ENCODE data around the gene ACTR3. TPM values are rescaled to one million over a fixed set of nuclear protein-coding genes. Genes with fewer than 3 reads are reported as not detected.
A peak's percentile ranks its signal among the peaks of the same experiment; 100 is the strongest.
"Not testable (repeated sequence)": the region's sequence is repeated elsewhere in the genome, so short reads cannot be mapped to it uniquely, and the experiment has no call there.

The ACTR3 gene
- total and polyA plus RNA-seq, 8 donors = 41.6 to 189 (median 97.5) TPM

DNA sequence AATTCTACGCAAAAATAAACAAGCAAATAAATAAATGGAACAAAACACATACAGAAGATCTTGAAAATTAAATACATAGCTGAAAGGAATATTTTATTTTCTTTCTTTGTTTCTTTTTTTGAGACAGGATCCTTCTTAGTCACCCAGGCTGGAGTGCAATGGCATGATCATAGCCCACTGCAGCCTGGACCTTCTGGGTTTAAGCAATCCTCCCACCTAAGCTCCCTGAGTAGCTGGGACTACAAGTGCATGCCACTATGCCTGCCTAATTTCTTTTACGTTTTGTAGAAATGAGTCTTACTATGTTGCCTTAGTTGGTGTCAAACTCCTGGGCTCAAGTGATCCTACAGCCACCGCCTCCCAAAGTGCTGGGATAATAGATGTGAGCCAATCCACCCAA lies 44.6 kb upstream of the ACTR3 start:
- H3K4me3 ChIP-seq = no peak overlapping the region
- intact Hi-C loops (cut with DNase I; ENCODE audit: low total_unique reads) = no loop called here

DNA sequence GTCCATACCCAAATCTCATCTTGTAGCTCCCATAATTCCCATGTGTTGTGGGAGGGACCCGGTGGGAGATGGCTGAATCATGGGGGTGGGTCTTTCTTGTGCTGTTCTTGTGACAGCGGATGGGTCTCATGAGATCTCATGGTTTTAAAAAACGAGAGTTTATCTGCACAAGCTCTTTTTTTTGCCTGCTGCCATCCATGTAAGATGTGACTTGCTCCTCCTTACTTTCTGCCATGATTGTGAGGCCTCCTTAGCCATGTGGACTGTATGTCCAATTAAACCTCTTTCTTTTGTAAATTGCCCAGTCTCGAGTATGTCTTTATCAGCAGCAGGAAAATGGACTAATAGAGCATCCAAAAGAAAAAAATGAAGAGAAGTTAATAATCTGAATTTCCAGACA lies 44.1 kb upstream of the ACTR3 start:
- H3K27me3 ChIP-seq; intact Hi-C loops (cut with DNase I; ENCODE audit: low total_unique reads); H3K36me3 ChIP-seq; H3K27ac ChIP-seq; H3K4me1 ChIP-seq; H3K9me3 ChIP-seq; DNase-seq; H3K4me3 ChIP-seq: not testable (repeated sequence)
- 77 to 87% (median 86%) methylated on average over 4 of the region's 4 CpGs for WGBS, 5 donors

More for the DNA sequence above, 44.6 kb upstream of the ACTR3 start:
- 57 to 79% (median 64%) methylated on average over 3 of the region's 3 CpGs for WGBS, 5 donors
- no peak for DNase-seq
- H3K9me3 ChIP-seq = no peaks in the 10 kb centered on the region
- H3K4me1 ChIP-seq = no peaks in the 10 kb centered on the region
- no peaks in the 10 kb centered on the region for H3K36me3 ChIP-seq
- no peaks in the 10 kb centered on the region for H3K27me3 ChIP-seq
- no peak overlapping the region for H3K27ac ChIP-seq
- TF ChIP-seq CTCF (IDR thresholded peaks at IDR 0.05) (no peak), POLR2AphosphoS5 (IDR thresholded peaks at IDR 0.05) (no peak), EP300 (IDR thresholded peaks at IDR 0.05) (no peak), POLR2A (IDR thresholded peaks at IDR 0.05) (no peak)

DNA sequence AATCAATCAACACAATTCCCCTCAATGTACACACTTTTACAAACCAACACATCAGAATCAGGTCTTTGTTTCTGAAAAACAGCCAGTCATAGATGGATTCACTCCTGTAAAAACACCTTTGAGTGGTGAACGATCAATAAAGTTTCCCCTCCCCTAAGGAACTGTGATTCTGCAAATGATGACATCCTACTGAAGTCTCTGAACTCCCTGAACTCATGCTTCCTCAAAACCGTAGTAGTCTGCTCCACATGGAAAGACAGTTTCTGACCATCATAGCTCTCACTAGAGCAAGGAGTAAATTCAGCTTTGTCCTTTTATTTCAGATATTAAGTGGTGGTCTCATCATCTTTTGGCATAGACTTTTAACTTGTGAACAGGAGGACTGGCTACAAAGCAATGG lies 43.5 kb upstream of the ACTR3 start:
- intact Hi-C loops (cut with DNase I; ENCODE audit: low total_unique reads) = no loop called here
- Histone ChIP-seq H3K27me3 (no peaks in the 10 kb centered on the region), H3K4me1 (peaks cover 0 to 2% (median 0%) of the 10 kb centered on the region in 4 donors), H3K9me3 (no peaks in the 10 kb centered on the region), H3K36me3 (no peaks in the 10 kb centered on the region), H3K27ac (no peak overlapping the region), H3K4me3 (no peak overlapping the region)
- WGBS, 5 donors = 70 to 79% (median 75%) methylated on average over 2 of the region's 2 CpGs
- TF ChIP-seq EP300 (IDR thresholded peaks at IDR 0.05) = no peak
- no peak for TF ChIP-seq POLR2A (IDR thresholded peaks at IDR 0.05)
- TF ChIP-seq CTCF (IDR thresholded peaks at IDR 0.05) = no peak
- TF ChIP-seq POLR2AphosphoS5 (IDR thresholded peaks at IDR 0.05) = no peak
- no peak for DNase-seq

DNA sequence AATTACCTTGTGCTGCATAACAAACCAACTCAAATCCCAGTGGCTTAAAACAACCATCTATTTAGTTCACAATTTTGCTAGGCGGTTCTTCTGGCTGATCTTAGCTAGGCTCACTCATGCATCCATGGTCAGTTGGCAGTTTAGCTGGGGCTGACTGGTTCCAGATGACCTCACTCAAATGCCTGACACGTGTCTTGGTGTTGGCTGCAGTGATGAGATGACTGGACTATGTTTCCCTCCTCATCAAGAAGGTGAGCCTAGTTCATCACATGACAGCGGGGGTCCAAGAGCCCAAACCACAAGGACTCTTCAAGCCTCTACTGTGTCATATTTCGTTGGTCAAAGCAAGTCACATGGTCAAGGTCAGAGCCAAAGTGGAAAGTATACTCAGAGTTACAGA lies 42.7 kb upstream of the ACTR3 start:
- 81 to 88% (median 84%) methylated on average over 4 of the region's 4 CpGs for WGBS, 5 donors
- no peak for TF ChIP-seq POLR2A (IDR thresholded peaks at IDR 0.05)
- no peak for TF ChIP-seq CTCF (IDR thresholded peaks at IDR 0.05)
- TF ChIP-seq POLR2AphosphoS5 (IDR thresholded peaks at IDR 0.05) = no peak
- TF ChIP-seq EP300 (IDR thresholded peaks at IDR 0.05) = no peak
- H3K4me3 ChIP-seq = no peak overlapping the region
- H3K9me3 ChIP-seq = no peaks in the 10 kb centered on the region
- H3K4me1 ChIP-seq = peaks cover 0 to 3% (median 0%) of the 10 kb centered on the region in 4 donors
- H3K36me3 ChIP-seq = no peaks in the 10 kb centered on the region
- intact Hi-C loops (cut with DNase I; ENCODE audit: low total_unique reads) = no loop called here
- no peak overlapping the region for H3K27ac ChIP-seq
- DNase-seq = no peak
- H3K27me3 ChIP-seq = no peaks in the 10 kb centered on the region

DNA sequence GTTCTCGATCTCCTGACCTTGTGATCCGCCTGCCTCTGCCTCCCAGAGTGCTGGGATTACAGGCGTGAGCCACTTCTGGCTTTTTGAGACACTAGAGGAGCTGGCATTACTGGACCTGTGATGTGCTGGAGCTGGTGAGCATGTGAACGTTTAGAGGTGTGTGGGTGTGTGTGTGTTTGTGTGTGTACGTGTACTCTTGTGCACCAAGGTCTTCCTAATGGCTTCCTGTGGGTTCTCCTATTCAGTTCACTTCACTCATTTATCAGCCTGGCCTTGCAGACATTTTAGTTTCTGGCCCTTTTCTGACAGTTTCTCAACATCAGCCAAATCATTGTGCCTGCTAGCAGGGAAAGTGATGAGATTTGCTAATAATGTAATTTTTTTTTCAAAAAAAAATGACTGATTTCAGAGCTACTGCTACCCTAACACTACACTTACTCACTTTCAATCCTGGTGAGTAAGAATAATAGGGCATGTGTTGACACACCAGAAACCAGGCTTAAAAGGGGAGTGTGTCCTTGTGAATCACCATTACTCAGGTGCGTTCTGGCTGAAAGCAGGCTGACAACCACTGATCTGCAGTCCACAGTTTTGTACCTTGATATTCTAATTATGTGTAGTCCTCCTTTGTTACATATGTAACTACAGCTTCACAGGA lies 41.0 kb upstream of the ACTR3 start:
- no peaks in the 10 kb centered on the region for H3K27me3 ChIP-seq
- H3K4me1 ChIP-seq = peaks cover 0 to 3% (median 0%) of the 10 kb centered on the region in 4 donors
- peak overlapping the region in 1 of 5 donors; percentile 55 for H3K27ac ChIP-seq
- intact Hi-C loops (cut with DNase I; ENCODE audit: low total_unique reads) = no loop called here
- H3K9me3 ChIP-seq = no peaks in the 10 kb centered on the region
- H3K36me3 ChIP-seq = no peaks in the 10 kb centered on the region
- TF ChIP-seq CTCF (IDR thresholded peaks at IDR 0.05) = no peak
- no peak for TF ChIP-seq EP300 (IDR thresholded peaks at IDR 0.05)
- TF ChIP-seq POLR2AphosphoS5 (IDR thresholded peaks at IDR 0.05) = no peak
- TF ChIP-seq POLR2A (IDR thresholded peaks at IDR 0.05) = no peak
- peak in 1 of 2 donors; percentile 35 for DNase-seq
- no peak overlapping the region for H3K4me3 ChIP-seq
- WGBS, 5 donors = 76 to 84% (median 79%) methylated on average over 6 of the region's 6 CpGs
